Measurements from ENCODE around the gene OASL. TPM values are rescaled to one million over a fixed set of nuclear protein-coding genes. Genes with fewer than 3 reads are reported as not detected.

The OASL gene
- total and polyA plus RNA-seq, 12 donors, result 0.06 to 1.9 (median 0.56) TPM; not detected in 1

DNA sequence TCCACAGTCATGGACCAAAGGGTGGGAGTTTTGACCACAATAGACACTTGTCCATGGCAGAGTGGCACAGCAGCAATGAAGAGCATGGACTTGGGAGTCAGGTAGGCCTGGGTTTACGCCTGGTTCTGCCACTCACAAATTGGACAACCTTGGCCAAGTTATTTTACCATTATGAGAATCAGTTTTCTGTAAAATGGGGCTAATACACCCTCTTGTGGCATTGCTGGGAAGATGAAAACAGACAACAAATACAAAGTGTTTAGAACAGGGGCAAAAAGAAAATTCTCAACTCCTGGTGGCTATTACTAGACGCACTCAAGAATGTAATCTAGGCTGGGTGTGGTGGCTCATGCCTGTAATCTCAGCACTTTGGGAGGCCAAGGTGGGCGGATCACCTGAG is 25.3 kb downstream of the OASL start:
- Histone ChIP-seq H3K27me3 (no peaks in the 10 kb centered on the region), H3K27ac (no peak overlapping the region), H3K4me3 (no peak overlapping the region), H3K9me3 (replicated peaks in 1 of 3) (no peaks in the 10 kb centered on the region), H3K36me3 (replicated peaks in 1 of 2) (peaks cover 0 to 21% of the 10 kb centered on the region in 2 donors), H3K4me1 (replicated peaks in 1 of 2) (peaks cover 7 to 8% of the 10 kb centered on the region in 2 donors)
- intact Hi-C loops (cut with DNase I), result no loop called here
- 80 to 94% (median 86%) methylated on average over 3 of the region's 3 CpGs for WGBS, 4 donors
- no peak for DNase-seq
- no peak for TF ChIP-seq POLR2A (IDR thresholded peaks at IDR 0.05)
- TF ChIP-seq, protein P1, sequence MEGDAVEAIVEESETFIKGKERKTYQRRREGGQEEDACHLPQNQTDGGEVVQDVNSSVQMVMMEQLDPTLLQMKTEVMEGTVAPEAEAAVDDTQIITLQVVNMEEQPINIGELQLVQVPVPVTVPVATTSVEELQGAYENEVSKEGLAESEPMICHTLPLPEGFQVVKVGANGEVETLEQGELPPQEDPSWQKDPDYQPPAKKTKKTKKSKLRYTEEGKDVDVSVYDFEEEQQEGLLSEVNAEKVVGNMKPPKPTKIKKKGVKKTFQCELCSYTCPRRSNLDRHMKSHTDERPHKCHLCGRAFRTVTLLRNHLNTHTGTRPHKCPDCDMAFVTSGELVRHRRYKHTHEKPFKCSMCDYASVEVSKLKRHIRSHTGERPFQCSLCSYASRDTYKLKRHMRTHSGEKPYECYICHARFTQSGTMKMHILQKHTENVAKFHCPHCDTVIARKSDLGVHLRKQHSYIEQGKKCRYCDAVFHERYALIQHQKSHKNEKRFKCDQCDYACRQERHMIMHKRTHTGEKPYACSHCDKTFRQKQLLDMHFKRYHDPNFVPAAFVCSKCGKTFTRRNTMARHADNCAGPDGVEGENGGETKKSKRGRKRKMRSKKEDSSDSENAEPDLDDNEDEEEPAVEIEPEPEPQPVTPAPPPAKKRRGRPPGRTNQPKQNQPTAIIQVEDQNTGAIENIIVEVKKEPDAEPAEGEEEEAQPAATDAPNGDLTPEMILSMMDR (IDR thresholded peaks at IDR 0.05), result no peak

DNA sequence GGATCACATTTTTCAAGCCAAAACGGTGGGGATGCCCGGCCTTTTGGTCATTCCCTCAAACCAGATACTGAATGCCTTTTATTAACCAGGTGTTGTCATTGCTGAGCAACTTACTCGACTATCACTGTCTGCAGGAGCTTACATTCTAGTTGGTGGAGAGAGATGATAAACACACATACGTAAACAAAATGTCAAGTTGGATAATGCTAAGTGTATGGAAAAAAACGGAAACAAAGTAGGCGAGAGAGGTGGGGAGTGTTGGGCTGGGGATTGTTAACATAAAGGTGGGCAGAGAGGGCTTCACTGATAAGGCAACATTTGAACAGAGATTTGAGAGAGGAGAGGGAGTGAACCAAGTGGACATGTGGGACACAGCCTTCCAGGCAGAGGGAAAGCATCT is 27.2 kb downstream of the OASL start:
- TF ChIP-seq POLR2A (IDR thresholded peaks at IDR 0.05), result no peak
- TF ChIP-seq, protein P1 (IDR thresholded peaks at IDR 0.05), result no peak
- intact Hi-C loops (cut with DNase I), result no loop called here
- WGBS, 4 donors, result 85 to 90% (median 88%) methylated on average over 6 of the region's 6 CpGs
- peaks cover 0 to 27% of the 10 kb centered on the region in 2 donors for H3K36me3 ChIP-seq (replicated peaks in 1 of 2)
- H3K27ac ChIP-seq, result no peak overlapping the region
- no peaks in the 10 kb centered on the region for H3K27me3 ChIP-seq
- no peak overlapping the region for H3K4me3 ChIP-seq
- no peaks in the 10 kb centered on the region for H3K9me3 ChIP-seq (replicated peaks in 1 of 3)
- peaks cover 7 to 8% of the 10 kb centered on the region in 2 donors for H3K4me1 ChIP-seq (replicated peaks in 1 of 2)
- DNase-seq, result no peak

GRCh38 chr12:121010860-121011259 is 28.2 kb downstream of the OASL start:
- H3K27ac ChIP-seq, result no peak overlapping the region
- TF ChIP-seq POLR2A (IDR thresholded peaks at IDR 0.05), result no peak
- TF ChIP-seq, protein P1 (IDR thresholded peaks at IDR 0.05), result no peak
- no peaks in the 10 kb centered on the region for H3K27me3 ChIP-seq
- no peak for DNase-seq
- peaks cover 7% of the 10 kb centered on the region in 2 donors for H3K4me1 ChIP-seq (replicated peaks in 1 of 2)
- no peaks in the 10 kb centered on the region for H3K9me3 ChIP-seq (replicated peaks in 1 of 3)
- peaks cover 0 to 31% of the 10 kb centered on the region in 2 donors for H3K36me3 ChIP-seq (replicated peaks in 1 of 2)
- intact Hi-C loops (cut with DNase I), result no loop called here
- WGBS, 4 donors, result 85 to 95% (median 90%) methylated on average over 7 to 8 of the region's 8 CpGs
- H3K4me3 ChIP-seq, result no peak overlapping the region

DNA sequence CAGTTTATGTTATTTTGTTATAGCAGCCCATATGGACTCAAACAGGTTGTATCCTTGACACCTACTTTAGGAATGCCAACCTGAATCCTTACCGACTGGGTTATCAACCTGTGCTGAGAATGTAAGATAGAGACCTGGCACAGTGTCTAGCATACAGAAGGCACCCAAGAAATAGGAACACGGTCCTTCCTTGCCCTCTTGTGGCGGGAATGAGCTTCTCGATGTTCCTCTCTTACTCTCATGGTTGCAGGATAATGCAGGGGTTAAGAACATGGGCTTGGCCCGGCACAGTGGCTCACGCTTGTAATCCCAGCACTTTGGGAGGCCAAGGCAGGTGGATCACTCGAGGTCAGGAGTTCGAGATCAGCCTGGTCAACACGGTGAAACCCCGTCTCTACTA is 29.3 kb downstream of the OASL start:
- DNase-seq, result no peak
- WGBS, 4 donors, result 73 to 83% (median 76%) methylated on average over 10 of the region's 10 CpGs
- Histone ChIP-seq H3K36me3 (replicated peaks in 1 of 2) (peaks cover 0 to 32% of the 10 kb centered on the region in 2 donors), H3K27me3 (no peaks in the 10 kb centered on the region), H3K4me3 (no peak overlapping the region), H3K27ac (no peak overlapping the region), H3K9me3 (replicated peaks in 1 of 3) (no peaks in the 10 kb centered on the region), H3K4me1 (replicated peaks in 1 of 2) (no peaks in the 10 kb centered on the region)
- TF ChIP-seq POLR2A (IDR thresholded peaks at IDR 0.05), result no peak
- TF ChIP-seq, protein P1 (IDR thresholded peaks at IDR 0.05), result peak in 2 of 6 experiments; percentile 19 to 32
- intact Hi-C loops (cut with DNase I), result no loop called here
